OCI-LY7 (cell line): ENCODE results near the gene PPM1J.

Source experiments
- EZH2phosphoT487 ChIP-seq: fragments of 200-600 bp; sonication (generic); IDR thresholded peaks from 2 replicates; pipeline ENCODE4 v1.6.1; 2018; ENCODE audit warnings: low read depth, borderline replicate concordance, mild to moderate bottlenecking, mixed run types, antibody characterized with exemption, low read length, moderate library complexity, mixed read lengths
- TF ChIP-seq, protein P1 (sequence below): fragments of 200-600 bp; sonication (generic); conservative IDR thresholded peaks from 2 replicates; pipeline ENCODE4 v1.5.1; 2014; ENCODE audit warnings: mild to moderate bottlenecking, antibody characterized with exemption, low read length, moderate library complexity, mixed read lengths

DNA sequence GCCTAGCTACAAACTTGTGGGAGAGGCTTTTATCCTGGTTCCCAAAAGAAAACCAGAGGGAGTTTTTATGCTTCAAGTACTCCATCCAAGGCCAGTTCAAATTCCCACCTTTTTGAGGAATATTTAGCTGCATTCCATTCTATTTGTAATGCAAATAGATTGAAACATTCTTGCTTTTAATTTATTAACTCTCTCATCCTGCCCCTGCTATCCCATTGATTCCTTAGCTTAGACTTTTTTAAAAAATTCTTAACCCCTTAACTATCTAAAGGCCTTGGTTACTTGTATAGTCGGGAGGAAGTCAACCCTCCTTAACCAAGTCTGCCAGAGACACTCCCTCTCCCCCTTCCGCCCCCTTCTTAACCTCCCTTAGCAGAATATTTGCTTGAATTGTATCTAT is 43.1 kb downstream of the PPM1J start:
- TF ChIP-seq, protein P1, sequence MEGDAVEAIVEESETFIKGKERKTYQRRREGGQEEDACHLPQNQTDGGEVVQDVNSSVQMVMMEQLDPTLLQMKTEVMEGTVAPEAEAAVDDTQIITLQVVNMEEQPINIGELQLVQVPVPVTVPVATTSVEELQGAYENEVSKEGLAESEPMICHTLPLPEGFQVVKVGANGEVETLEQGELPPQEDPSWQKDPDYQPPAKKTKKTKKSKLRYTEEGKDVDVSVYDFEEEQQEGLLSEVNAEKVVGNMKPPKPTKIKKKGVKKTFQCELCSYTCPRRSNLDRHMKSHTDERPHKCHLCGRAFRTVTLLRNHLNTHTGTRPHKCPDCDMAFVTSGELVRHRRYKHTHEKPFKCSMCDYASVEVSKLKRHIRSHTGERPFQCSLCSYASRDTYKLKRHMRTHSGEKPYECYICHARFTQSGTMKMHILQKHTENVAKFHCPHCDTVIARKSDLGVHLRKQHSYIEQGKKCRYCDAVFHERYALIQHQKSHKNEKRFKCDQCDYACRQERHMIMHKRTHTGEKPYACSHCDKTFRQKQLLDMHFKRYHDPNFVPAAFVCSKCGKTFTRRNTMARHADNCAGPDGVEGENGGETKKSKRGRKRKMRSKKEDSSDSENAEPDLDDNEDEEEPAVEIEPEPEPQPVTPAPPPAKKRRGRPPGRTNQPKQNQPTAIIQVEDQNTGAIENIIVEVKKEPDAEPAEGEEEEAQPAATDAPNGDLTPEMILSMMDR, result no peak
- no peak for TF ChIP-seq EZH2phosphoT487
